Stimulated activated CD4-positive, alpha-beta T cell treated with anti-CD3 and anti-CD28 coated beads, Interleukin-1b, Interleukin-23, amount 100 ng/mL, for 48 hours (primary cell): Measurements from ENCODE around the gene FKBP3.
A peak's percentile ranks its signal among the peaks of the same experiment; 100 is the strongest.
"Not testable (repeated sequence)": the region's sequence is repeated elsewhere in the genome, so short reads cannot be mapped to it uniquely, and the experiment has no call there.

Source experiments
- DNase-seq: peaks from one replicate; pipeline ENCODE4 v3.0.0-alpha.2; 2020

FKBP3 gene

DNA sequence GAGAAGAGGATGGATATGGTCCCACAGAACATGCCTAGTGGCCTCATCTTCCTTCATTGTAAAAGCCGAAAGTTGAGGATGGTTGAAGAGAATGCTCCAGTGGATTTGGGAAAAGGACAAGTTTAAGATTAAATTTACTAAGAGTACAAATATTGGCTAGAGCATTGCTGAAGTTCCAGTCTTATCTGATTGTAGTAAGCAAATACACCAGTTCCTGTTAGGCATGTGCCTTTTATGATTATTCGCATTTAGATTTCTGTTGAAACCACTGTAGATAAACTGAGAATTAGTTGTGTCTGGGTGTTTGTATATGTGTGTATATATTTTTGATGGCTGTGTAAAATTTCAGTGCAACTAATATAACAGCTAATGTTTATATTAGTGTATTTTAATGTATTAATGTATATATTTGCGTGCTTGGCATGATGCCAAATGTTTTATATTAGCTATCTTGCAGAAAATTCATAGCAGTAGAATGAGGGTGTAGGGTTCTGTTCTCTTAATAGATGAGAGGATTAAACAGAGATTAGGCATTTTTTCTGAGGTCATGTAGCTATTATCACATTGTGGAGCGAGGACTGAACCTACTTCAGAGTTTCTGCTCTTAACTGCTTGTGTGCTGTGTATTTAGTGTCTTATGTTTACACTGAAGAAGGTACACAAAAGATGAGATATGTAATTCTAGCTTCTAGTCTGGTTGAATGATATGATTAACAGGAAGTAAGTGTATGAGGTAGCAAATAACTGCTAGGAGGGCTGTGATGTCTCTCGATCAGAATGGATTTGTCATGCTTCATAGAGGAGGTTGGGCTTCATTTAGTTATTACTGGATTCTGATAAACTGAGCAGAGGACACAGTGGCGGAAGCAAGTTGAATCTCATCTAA lies 21.1 kb downstream of the FKBP3 start:
- DNase-seq, result no peak

GRCh38 chr14:45104561-45104960 lies 29.7 kb downstream of the FKBP3 start:
- DNase-seq, result no peak

DNA sequence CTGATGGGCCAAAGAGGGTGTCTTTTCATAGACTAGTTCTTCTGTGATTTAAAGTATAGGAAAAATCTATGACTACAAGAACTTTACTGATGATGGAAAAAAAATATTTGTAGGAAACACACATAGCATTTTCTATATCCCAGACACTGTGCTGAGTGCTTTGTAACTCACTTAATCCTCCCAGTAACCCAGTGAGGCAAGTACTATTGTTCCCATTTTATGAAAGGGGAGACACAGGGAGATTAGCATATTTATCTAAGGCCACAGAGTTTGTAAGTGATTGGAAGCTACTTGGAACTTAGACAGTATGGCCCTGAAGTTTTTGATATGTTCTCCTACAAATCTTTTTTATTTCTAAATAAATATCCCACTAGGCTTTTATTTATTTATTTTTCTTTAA lies 30.5 kb downstream of the FKBP3 start:
- DNase-seq, result no peak

DNA sequence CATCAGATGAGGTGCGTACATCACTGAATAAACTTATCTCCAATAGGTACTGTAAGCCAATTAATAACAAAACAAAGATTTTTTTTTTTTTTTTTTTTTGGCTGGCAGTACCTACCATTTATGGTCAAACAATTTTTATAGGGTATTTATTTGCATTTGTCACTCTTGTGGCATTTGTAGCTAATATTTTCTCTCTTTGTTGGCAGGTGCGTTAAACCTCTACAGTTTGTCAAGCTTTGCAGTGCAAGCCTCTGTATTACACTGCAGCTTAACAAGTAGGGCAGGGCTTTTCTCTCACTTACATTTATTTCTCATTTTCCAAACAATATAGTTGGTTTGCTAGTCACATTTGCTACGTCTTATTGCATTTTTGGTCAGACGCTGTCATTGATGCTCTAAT lies 38.1 kb downstream of the FKBP3 start:
- DNase-seq, result no peak

DNA sequence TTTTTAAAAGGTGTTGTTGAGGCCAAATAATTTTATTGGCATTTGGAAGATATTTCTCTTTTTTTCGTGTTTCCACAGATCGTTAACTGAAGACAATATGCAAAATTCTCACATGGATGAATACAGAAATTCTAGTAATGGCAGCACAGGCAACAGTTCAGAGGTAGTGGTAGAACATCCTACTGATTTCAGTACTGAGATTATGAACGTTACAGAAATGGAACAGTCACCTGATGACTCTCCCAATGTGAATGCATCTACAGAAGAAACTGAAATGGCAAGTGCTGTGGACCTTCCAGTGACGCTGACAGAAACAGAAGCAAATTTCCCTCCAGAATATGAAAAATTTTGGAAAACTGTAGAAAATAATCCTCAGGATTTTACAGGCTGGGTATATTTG lies 39.1 kb downstream of the FKBP3 start:
- no peak for DNase-seq

DNA sequence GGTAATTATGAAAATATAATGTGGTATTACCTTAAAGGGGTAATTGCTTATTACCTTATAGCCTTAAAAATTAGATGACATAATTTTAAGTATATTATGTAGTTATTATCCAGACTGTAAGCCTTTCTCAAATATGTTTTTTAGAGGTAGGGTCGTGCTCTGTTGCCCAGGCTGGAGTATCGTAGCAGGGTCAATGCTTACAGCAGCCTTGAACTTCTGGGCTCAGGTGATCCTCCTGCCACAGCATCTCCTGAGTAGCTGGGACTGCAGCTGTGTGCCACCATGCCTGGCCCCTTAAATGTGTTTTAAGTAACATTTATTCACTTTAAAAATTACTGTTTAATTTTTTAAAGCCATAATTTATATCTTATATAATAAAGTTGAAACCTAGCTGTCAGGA lies 40.0 kb downstream of the FKBP3 start:
- no peak for DNase-seq

DNA sequence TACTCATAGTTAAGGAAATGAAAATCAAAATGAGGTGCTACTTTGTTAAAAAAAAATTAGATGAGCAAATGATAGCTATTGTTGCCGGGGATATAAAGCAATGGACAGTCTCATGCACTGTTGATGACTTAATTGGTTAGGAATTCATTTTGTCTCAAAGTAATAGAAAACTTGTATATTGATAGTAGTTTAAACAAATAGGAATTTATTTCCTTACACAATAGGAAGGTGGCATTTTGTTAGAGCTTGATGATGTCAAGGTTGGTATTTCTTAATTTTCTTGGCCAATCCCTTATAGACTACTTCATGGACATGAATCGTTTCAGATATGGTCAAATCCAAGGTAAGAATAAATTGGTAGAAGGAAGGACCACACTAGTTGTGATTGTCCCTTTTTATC lies 42.6 kb downstream of the FKBP3 start:
- no peak for DNase-seq

DNA sequence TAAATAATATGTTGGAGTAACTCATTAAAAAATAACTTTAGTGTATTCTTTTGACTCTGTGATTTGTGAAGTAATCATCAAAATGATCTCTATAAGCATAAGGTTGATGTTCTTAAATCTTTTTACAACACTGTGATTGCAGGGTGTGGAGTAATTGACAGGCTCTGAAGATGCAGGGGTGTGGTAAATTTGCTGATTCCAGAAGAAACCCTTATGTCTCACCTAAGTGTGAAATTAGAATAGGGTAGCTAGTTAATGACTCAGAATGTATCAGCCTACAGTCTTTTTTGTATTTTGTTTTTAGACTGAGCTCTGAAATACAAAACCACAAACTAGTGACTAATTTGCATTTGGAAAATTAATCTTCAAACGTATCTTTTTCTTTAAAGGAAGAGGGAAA lies 44.5 kb downstream of the FKBP3 start:
- DNase-seq, result peak; percentile 8

- no peak for DNase-seq
These were observed 49.3 kb downstream of the FKBP3 start for GRCh38 chr14:45084946-45085346.

- peak; percentile 95 for DNase-seq
These were observed 50.1 kb downstream of the FKBP3 start, which contains the start of gene PRPF39 for GRCh38 chr14:45083976-45084722. TSS of gene PRPF39 (plus strand) at chr14:45084116. CDS start at chr14:45095240, 11,124 bp downstream.

- DNase-seq, result no peak
These were observed 50.7 kb downstream of the FKBP3 start for GRCh38 chr14:45083617-45083975.

DNA sequence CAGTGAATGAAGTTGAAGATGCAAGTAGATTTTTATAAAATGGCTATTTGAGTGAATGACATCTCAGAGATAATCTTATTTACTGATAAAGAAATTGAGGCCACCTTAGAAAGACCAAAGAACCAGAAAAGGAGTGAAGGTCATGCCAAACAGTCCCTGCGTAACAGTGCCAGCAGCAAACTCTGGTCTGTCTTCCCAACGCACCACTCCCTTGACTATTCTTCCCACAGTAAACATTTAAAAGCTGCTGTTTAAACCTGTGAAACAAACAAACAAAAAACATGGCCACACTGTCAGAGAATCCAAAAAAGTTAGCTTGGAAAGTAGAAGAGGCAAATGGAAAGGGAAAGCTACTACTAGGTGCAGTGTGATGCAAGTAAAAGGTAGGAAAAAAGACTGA lies 51.9 kb downstream of the FKBP3 start:
- DNase-seq, result no peak

GRCh38 chr14:45081096-45081495 lies 53.2 kb downstream of the FKBP3 start:
- DNase-seq, result not testable (repeated sequence)

DNA sequence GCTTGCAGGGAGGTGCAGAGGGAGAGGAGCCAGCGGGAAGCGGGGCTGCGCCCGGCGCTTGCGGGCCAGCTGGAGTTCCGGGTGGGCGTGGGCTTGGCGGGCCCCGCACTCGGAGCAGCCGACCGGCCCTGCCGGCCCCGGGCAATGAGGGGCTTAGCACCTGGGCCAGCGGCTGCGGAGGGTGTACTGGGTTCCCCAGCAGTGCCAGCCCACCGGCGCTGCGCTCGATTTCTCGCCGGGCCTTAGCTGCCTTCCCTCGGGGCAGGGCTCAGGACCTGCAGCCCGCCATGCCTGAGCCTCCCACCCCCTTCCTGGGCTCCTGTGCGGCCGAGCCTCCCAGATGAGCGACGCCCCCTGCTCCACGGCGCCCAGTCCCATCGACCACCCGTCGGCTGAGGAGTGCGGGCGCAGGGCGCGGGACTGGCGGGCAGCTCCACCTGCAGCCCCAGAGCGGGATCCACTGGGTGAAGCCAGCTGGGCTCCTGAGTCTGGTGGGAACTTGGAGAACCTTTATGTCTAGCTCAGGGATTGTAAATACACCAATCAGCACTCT lies 53.8 kb downstream of the FKBP3 start:
- not testable (repeated sequence) for DNase-seq

DNA sequence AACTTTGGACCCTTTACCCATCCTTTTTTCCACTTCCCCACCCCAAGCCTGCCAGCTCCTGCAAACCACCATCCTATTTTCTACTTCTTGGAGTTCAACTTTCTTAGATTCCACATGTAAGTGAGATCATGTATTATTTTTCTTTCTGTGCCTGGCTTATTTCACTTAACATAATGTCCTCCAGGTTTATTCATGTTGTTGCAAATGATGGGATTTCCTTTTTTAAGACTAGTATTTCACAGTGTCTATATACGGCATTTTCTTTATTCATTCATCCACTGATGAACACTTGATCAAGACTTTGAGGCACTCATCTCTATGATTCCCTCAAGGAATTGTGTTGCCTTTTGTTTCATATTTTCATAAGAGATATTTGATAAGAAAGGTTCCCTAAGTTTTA lies 56.0 kb downstream of the FKBP3 start:
- no peak for DNase-seq

GRCh38 chr14:45073231-45073879 lies 60.9 kb downstream of the FKBP3 start:
- no peak for DNase-seq

- no peak for DNase-seq
These were observed 62.2 kb downstream of the FKBP3 start for GRCh38 chr14:45072126-45072525.

- no peak for DNase-seq
These were observed 64.1 kb downstream of the FKBP3 start for GRCh38 chr14:45070215-45070614.

DNA sequence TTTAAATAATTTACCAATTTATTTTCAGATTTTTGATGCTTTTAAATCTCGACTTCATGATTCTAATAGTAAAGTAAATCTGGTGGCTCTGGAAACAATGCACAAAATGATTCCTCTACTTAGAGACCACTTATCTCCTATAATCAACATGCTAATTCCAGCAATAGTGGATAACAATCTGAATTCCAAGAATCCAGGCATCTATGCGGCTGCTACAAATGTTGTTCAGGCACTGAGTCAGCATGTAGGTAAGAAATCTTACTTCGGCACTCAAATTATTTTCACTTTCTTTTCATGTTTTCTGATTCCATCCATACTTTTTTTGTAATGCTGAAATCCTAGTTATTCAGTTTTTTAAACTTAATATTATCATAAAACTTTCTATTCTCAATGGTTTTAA lies 65.9 kb downstream of the FKBP3 start:
- DNase-seq, result no peak

DNA sequence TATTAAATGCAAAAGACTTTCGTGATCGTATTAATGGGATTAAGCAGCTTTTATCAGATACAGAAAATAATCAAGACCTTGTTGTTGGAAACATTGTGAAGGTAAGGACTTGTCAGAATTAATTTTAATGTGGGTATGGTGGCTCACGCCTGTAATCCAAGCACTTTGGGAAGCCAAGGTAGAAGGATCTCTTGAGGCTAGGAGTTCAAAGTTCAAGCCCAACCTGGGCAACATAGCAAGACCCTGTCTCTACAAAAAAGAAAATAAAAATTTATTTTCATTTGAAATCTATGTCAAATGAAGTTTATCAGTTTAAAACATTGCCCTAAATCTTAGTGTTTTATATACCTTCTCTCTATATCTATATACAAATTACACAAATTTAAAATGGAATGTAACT lies 67.6 kb downstream of the FKBP3 start:
- DNase-seq, result no peak

GRCh38 chr14:45065956-45066355 lies 68.3 kb downstream of the FKBP3 start:
- DNase-seq, result no peak
